Measurements from ENCODE around the gene EVA1A. TPM values are rescaled to one million over a fixed set of nuclear protein-coding genes. Genes with fewer than 3 reads are reported as not detected.
"Not testable (repeated sequence)": the region's sequence is repeated elsewhere in the genome, so short reads cannot be mapped to it uniquely, and the experiment has no call there.

The EVA1A gene
- total RNA-seq, 1 experiment from 2014 or later, result 0.68 TPM

DNA sequence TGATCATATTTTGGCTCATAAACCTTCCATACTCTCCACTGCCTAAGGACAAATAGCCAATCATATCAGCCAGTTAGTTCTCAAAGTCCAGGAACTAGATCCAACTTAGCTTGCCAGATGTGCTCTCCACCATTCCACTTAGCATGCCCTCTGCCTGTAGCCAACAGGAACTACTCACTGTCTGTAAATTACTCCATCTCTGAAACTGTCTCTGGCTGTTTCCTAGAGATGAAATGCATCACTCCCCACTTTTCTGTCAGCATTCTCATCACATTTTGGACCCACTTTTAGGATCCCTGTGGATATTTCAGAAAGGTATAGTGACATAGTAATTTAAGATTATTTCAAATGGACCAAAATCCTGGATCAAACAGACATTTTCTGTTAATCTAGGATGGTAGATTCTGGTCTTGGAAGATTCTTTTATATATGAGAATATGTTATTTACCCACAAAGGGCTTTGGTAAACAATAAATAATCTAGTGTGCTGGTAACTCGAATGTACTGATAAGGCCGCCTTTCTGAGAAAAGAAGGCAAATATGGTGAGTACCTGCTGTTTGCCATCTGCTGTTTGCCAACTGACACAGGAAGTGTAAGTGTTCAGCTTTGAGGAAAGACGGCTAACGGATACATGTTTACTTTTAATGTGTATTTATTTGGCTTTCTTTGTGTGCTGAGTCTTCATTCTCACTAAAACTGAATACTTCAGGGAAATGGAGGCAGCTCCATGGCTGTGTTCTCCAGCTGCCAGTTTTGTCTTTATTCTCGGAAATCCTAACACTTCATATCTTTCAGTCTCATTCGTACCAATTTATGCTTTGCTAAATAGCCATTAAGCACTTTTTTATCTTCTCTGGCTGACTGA lies 79.5 kb downstream of the EVA1A start:
- H3K27ac ChIP-seq (ENCODE audit: insufficient read length, low read depth, low read length), result no peak overlapping the region
- Mint-ChIP-seq H3K36me3 (ENCODE audit: insufficient read depth in 1 of 3, low read depth in 3 of 3) (peaks cover 0 to 4% (median 4%) of the 10 kb centered on the region in 3 experiments; a peak in 4 of 7 replicates), H3K27ac (no peak overlapping the region), H3K4me3 (no peak overlapping the region), H3K4me1 (peaks cover 12% of the 10 kb centered on the region in 2 experiments), H3K9me3 (peaks cover 3 to 6% of the 10 kb centered on the region in 2 experiments; a peak in 3 of 5 replicates), H3K27me3 (ENCODE audit: low read depth) (no peaks in the 10 kb centered on the region)
- no peaks in the 10 kb centered on the region for H3K79me2 ChIP-seq (ENCODE audit: insufficient read depth, low read length)
- H3K27me3 ChIP-seq (ENCODE audit: insufficient read depth, low read length), result no peaks in the 10 kb centered on the region
- H2AK5ac ChIP-seq (ENCODE audit: insufficient read length, low read length), result no peak overlapping the region
- no peak overlapping the region for H4K8ac ChIP-seq (replicated peaks; ENCODE audit: insufficient read length, low read depth, low read length)
- H3K9me3 ChIP-seq (ENCODE audit: control insufficient read depth, low read depth, low read length), result no peaks in the 10 kb centered on the region
- H3K23ac ChIP-seq (ENCODE audit: insufficient read length, low read depth, low read length), result no peak overlapping the region
- no peak overlapping the region for H2BK12ac ChIP-seq (ENCODE audit: insufficient read length, low read depth, low read length)
- H2BK15ac ChIP-seq (ENCODE audit: low read depth, low read length), result no peak overlapping the region
- no peak overlapping the region for H2BK5ac ChIP-seq (ENCODE audit: insufficient read length, low read length)
- H4K5ac ChIP-seq (ENCODE audit: insufficient read length, low read depth, low read length), result no peak overlapping the region
- no peak overlapping the region for H2AFZ ChIP-seq (ENCODE audit: low read length)
- no peaks in the 10 kb centered on the region for H3K79me1 ChIP-seq (ENCODE audit: insufficient read depth, low read depth, low read length, poor library complexity, severe bottlenecking)
- no peak overlapping the region for H3K56ac ChIP-seq (ENCODE audit: insufficient read length, low read depth, low read length)
- no peak overlapping the region for H3T11ph ChIP-seq (ENCODE audit: low read length)
- no peak overlapping the region for H2BK120ac ChIP-seq (ENCODE audit: low read depth, low read length, poor library complexity, severe bottlenecking)
- H3K14ac ChIP-seq (ENCODE audit: insufficient read depth, low read length), result no peak overlapping the region
- no peak overlapping the region for H2BK20ac ChIP-seq (ENCODE audit: low read depth, low read length, poor library complexity, severe bottlenecking)
- no peaks in the 10 kb centered on the region for H3K23me2 ChIP-seq (ENCODE audit: insufficient read length, low read depth, low read length, poor library complexity, severe bottlenecking)
- H3K9ac ChIP-seq (ENCODE audit: extremely low read depth, insufficient read length, low read length), result no peak overlapping the region
- no peaks in the 10 kb centered on the region for H3K4me1 ChIP-seq (ENCODE audit: insufficient read depth, low read length)
- TF ChIP-seq, protein P1, sequence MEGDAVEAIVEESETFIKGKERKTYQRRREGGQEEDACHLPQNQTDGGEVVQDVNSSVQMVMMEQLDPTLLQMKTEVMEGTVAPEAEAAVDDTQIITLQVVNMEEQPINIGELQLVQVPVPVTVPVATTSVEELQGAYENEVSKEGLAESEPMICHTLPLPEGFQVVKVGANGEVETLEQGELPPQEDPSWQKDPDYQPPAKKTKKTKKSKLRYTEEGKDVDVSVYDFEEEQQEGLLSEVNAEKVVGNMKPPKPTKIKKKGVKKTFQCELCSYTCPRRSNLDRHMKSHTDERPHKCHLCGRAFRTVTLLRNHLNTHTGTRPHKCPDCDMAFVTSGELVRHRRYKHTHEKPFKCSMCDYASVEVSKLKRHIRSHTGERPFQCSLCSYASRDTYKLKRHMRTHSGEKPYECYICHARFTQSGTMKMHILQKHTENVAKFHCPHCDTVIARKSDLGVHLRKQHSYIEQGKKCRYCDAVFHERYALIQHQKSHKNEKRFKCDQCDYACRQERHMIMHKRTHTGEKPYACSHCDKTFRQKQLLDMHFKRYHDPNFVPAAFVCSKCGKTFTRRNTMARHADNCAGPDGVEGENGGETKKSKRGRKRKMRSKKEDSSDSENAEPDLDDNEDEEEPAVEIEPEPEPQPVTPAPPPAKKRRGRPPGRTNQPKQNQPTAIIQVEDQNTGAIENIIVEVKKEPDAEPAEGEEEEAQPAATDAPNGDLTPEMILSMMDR (conservative IDR thresholded peaks at IDR 0.05), result peak; percentile 57; the same call in 2 of the 3 replicates
- no peak for DNase-seq
- no peak overlapping the region for H3K4ac ChIP-seq (ENCODE audit: low read depth, low read length)
- no peak overlapping the region for H3K4me2 ChIP-seq (ENCODE audit: insufficient read depth, insufficient read length, low read length)
- no peak overlapping the region for H4K91ac ChIP-seq (ENCODE audit: insufficient read length, low read depth, low read length)
- WGBS (ENCODE audit: extremely low coverage, insufficient read length, low lambda C conversion rate), result no CpG with 5 or more reads among the region's 6 CpGs
- no peak overlapping the region for H3K18ac ChIP-seq (ENCODE audit: insufficient read length, low read depth, low read length)
- H4K20me1 ChIP-seq (ENCODE audit: control insufficient read depth, insufficient read depth, insufficient read length), result no peaks in the 10 kb centered on the region

DNA sequence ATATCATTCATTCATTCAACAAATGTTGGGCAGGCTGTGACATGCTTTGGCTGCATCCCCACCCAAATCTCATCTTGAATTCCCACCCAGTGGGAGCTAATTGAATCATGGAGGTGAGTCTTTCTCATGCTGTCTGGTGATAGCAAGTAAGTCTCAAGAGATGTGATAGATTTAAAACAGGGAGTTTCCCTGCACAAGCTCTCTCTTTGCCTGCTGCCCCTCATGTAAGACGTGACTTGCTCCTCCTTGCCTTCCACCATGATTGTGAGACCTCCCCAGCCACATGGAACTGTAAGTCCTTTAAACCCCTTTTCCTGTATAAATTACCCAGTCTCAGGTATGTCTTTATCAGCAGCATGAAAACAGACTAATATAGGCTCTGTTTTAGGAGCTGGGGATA lies 83.0 kb downstream of the EVA1A start:
- not testable (repeated sequence) for H3K27me3 ChIP-seq (ENCODE audit: insufficient read depth, low read length); H2BK5ac ChIP-seq (ENCODE audit: insufficient read length, low read length); H2BK12ac ChIP-seq (ENCODE audit: insufficient read length, low read depth, low read length); H3T11ph ChIP-seq (ENCODE audit: low read length); H3K27ac ChIP-seq (ENCODE audit: insufficient read length, low read depth, low read length); H3K18ac ChIP-seq (ENCODE audit: insufficient read length, low read depth, low read length); H4K5ac ChIP-seq (ENCODE audit: insufficient read length, low read depth, low read length); H3K36me3 Mint-ChIP-seq (ENCODE audit: insufficient read depth in 1 of 3, low read depth in 3 of 3); H3K27me3 Mint-ChIP-seq (ENCODE audit: low read depth); H3K56ac ChIP-seq (ENCODE audit: insufficient read length, low read depth, low read length); H2BK15ac ChIP-seq (ENCODE audit: low read depth, low read length); H3K9me3 ChIP-seq (ENCODE audit: control insufficient read depth, low read depth, low read length); H3K4me3 Mint-ChIP-seq; H3K27ac Mint-ChIP-seq; H3K79me1 ChIP-seq (ENCODE audit: insufficient read depth, low read depth, low read length, poor library complexity, severe bottlenecking); H3K4ac ChIP-seq (ENCODE audit: low read depth, low read length); H3K9ac ChIP-seq (ENCODE audit: extremely low read depth, insufficient read length, low read length); H3K4me1 ChIP-seq (ENCODE audit: insufficient read depth, low read length); H2AFZ ChIP-seq (ENCODE audit: low read length); H2BK20ac ChIP-seq (ENCODE audit: low read depth, low read length, poor library complexity, severe bottlenecking); H4K8ac ChIP-seq (replicated peaks; ENCODE audit: insufficient read length, low read depth, low read length); DNase-seq; H3K9me3 Mint-ChIP-seq; H2BK120ac ChIP-seq (ENCODE audit: low read depth, low read length, poor library complexity, severe bottlenecking); H2AK5ac ChIP-seq (ENCODE audit: insufficient read length, low read length); H3K79me2 ChIP-seq (ENCODE audit: insufficient read depth, low read length); H4K91ac ChIP-seq (ENCODE audit: insufficient read length, low read depth, low read length); H3K4me2 ChIP-seq (ENCODE audit: insufficient read depth, insufficient read length, low read length); H3K23ac ChIP-seq (ENCODE audit: insufficient read length, low read depth, low read length); H3K23me2 ChIP-seq (ENCODE audit: insufficient read length, low read depth, low read length, poor library complexity, severe bottlenecking); H4K20me1 ChIP-seq (ENCODE audit: control insufficient read depth, insufficient read depth, insufficient read length); H3K14ac ChIP-seq (ENCODE audit: insufficient read depth, low read length)
- H3K4me1 Mint-ChIP-seq, result peaks cover 35 to 40% of the 10 kb centered on the region in 2 experiments
- no CpG with 5 or more reads among the region's 1 CpG for WGBS (ENCODE audit: extremely low coverage, insufficient read length, low lambda C conversion rate)

Data from H9 (cell line).